ENCODE results near the gene RNF215.
"Not testable (repeated sequence)": the region's sequence is repeated elsewhere in the genome, so short reads cannot be mapped to it uniquely, and the experiment has no call there.

The RNF215 gene

GRCh38 chr22:30406400-30406799, 19.2 kb upstream of the RNF215 start:
- no peaks in the 10 kb centered on the region for H3K79me2 ChIP-seq (ENCODE audit: insufficient read depth, low read length)

GRCh38 chr22:30405731-30406130, 18.5 kb upstream of the RNF215 start:
- Histone ChIP-seq H3K9me3 (ENCODE audit: low read length) (no peaks in the 10 kb centered on the region), H3K9ac (ENCODE audit: low read length) (no peak overlapping the region), H3K9me2 (ENCODE audit: low read depth, low read length) (no peaks in the 10 kb centered on the region), H3F3A (ENCODE audit: insufficient read depth, low read length) (no peaks in the 10 kb centered on the region), H2AFZ (ENCODE audit: low read length) (no peak overlapping the region), H4K20me1 (ENCODE audit: insufficient read depth, low read length) (no peaks in the 10 kb centered on the region), H3K4me3 (ENCODE audit: low read depth, low read length, poor library complexity, severe bottlenecking) (no peak overlapping the region), H3K36me3 (ENCODE audit: insufficient read depth, low read length) (no peaks in the 10 kb centered on the region), H3K79me2 (ENCODE audit: insufficient read depth, low read length) (no peaks in the 10 kb centered on the region), H3K27ac (ENCODE audit: low read depth, low read length, poor library complexity, severe bottlenecking) (no peak overlapping the region), H3K4me2 (ENCODE audit: low read length) (no peak overlapping the region), H3K27me3 (ENCODE audit: insufficient read depth, low read length) (no peaks in the 10 kb centered on the region), H3K4me1 (ENCODE audit: insufficient read depth, low read length, severe bottlenecking) (no peaks in the 10 kb centered on the region)
- no peak for TF ChIP-seq EZH2 (IDR thresholded peaks at IDR 0.05; ENCODE audit: borderline replicate concordance, low read length)
- TF ChIP-seq, protein P1, sequence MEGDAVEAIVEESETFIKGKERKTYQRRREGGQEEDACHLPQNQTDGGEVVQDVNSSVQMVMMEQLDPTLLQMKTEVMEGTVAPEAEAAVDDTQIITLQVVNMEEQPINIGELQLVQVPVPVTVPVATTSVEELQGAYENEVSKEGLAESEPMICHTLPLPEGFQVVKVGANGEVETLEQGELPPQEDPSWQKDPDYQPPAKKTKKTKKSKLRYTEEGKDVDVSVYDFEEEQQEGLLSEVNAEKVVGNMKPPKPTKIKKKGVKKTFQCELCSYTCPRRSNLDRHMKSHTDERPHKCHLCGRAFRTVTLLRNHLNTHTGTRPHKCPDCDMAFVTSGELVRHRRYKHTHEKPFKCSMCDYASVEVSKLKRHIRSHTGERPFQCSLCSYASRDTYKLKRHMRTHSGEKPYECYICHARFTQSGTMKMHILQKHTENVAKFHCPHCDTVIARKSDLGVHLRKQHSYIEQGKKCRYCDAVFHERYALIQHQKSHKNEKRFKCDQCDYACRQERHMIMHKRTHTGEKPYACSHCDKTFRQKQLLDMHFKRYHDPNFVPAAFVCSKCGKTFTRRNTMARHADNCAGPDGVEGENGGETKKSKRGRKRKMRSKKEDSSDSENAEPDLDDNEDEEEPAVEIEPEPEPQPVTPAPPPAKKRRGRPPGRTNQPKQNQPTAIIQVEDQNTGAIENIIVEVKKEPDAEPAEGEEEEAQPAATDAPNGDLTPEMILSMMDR (IDR thresholded peaks at IDR 0.05; ENCODE audit: low read length), result no peak

More at GRCh38 chr22:30406400-30406799, 19.2 kb upstream of the RNF215 start:
- H3K9me3 ChIP-seq (ENCODE audit: low read length), result no peaks in the 10 kb centered on the region
- no peak overlapping the region for H3K27ac ChIP-seq (ENCODE audit: low read depth, low read length, poor library complexity, severe bottlenecking)
- H3K4me3 ChIP-seq (ENCODE audit: low read depth, low read length, poor library complexity, severe bottlenecking), result no peak overlapping the region
- no peak overlapping the region for H3K9ac ChIP-seq (ENCODE audit: low read length)
- H3K4me2 ChIP-seq (ENCODE audit: low read length), result no peak overlapping the region
- no peak overlapping the region for H2AFZ ChIP-seq (ENCODE audit: low read length)
- TF ChIP-seq, protein P1 (IDR thresholded peaks at IDR 0.05; ENCODE audit: low read length), result no peak
- TF ChIP-seq EZH2 (IDR thresholded peaks at IDR 0.05; ENCODE audit: borderline replicate concordance, low read length), result no peak
- H3F3A ChIP-seq (ENCODE audit: insufficient read depth, low read length), result no peaks in the 10 kb centered on the region
- no peaks in the 10 kb centered on the region for H3K4me1 ChIP-seq (ENCODE audit: insufficient read depth, low read length, severe bottlenecking)
- no peaks in the 10 kb centered on the region for H3K9me2 ChIP-seq (ENCODE audit: low read depth, low read length)
- H4K20me1 ChIP-seq (ENCODE audit: insufficient read depth, low read length), result no peaks in the 10 kb centered on the region
- no peaks in the 10 kb centered on the region for H3K27me3 ChIP-seq (ENCODE audit: insufficient read depth, low read length)
- no peaks in the 10 kb centered on the region for H3K36me3 ChIP-seq (ENCODE audit: insufficient read depth, low read length)

DNA sequence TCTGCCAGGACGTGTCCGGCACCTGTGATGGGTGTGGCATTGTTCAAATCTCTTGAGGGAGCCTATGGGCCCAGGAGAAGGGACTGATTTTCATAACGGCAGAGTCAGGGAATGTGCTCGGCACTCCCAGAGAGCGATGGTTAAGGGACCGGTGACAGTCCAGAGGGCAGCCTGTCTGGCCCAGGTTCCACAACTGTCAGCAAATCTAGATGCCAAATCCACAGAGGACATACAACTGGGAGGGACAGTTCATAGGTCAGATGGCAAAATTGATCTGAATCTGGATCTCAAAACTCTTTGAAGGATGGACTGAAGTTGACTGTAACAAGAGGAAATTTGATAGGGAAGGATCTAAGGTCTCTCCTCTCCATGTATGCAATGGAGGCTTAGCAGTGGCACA, 17.1 kb upstream of the RNF215 start:
- Histone ChIP-seq H4K20me1 (ENCODE audit: insufficient read depth, low read length) (no peaks in the 10 kb centered on the region), H3K4me3 (ENCODE audit: low read depth, low read length, poor library complexity, severe bottlenecking) (no peak overlapping the region), H2AFZ (ENCODE audit: low read length) (no peak overlapping the region), H3K4me1 (ENCODE audit: insufficient read depth, low read length, severe bottlenecking) (no peaks in the 10 kb centered on the region), H3K27me3 (ENCODE audit: insufficient read depth, low read length) (no peaks in the 10 kb centered on the region), H3K9me3 (ENCODE audit: low read length) (no peaks in the 10 kb centered on the region), H3K4me2 (ENCODE audit: low read length) (no peak overlapping the region), H3K9ac (ENCODE audit: low read length) (no peak overlapping the region), H3F3A (ENCODE audit: insufficient read depth, low read length) (no peaks in the 10 kb centered on the region), H3K9me2 (ENCODE audit: low read depth, low read length) (no peaks in the 10 kb centered on the region), H3K36me3 (ENCODE audit: insufficient read depth, low read length) (no peaks in the 10 kb centered on the region), H3K27ac (ENCODE audit: low read depth, low read length, poor library complexity, severe bottlenecking) (no peak overlapping the region), H3K79me2 (ENCODE audit: insufficient read depth, low read length) (no peaks in the 10 kb centered on the region)
- TF ChIP-seq EZH2 (IDR thresholded peaks at IDR 0.05; ENCODE audit: borderline replicate concordance, low read length), result no peak
- TF ChIP-seq, protein P1 (IDR thresholded peaks at IDR 0.05; ENCODE audit: low read length), result no peak

DNA sequence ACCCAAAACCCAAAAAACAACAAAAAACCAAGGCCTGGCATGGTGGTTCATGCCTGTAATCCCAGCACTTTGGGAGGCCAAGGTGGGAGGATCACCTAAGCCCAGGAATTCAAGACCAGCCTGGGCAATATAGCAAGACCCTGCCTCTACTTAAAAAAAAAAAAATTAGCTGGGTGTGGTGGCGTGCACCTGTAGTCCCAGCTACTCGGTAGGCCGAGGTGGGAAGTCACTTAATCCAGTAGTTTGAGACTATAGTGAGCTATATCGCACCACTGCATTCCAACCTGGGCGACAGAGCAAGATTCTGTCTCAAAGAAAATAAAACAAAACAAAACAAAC, 15.5 kb upstream of the RNF215 start:
- H2AFZ ChIP-seq (ENCODE audit: low read length); H3K4me1 ChIP-seq (ENCODE audit: insufficient read depth, low read length, severe bottlenecking); H3K79me2 ChIP-seq (ENCODE audit: insufficient read depth, low read length); H3K9ac ChIP-seq (ENCODE audit: low read length); H3K4me3 ChIP-seq (ENCODE audit: low read depth, low read length, poor library complexity, severe bottlenecking); H4K20me1 ChIP-seq (ENCODE audit: insufficient read depth, low read length); H3K9me2 ChIP-seq (ENCODE audit: low read depth, low read length); H3K36me3 ChIP-seq (ENCODE audit: insufficient read depth, low read length); H3F3A ChIP-seq (ENCODE audit: insufficient read depth, low read length); H3K4me2 ChIP-seq (ENCODE audit: low read length); H3K27me3 ChIP-seq (ENCODE audit: insufficient read depth, low read length); H3K9me3 ChIP-seq (ENCODE audit: low read length); H3K27ac ChIP-seq (ENCODE audit: low read depth, low read length, poor library complexity, severe bottlenecking): not testable (repeated sequence)

All from OCI-LY1 (cell line).